Body of pancreas (tissue), 4 donors: ENCODE results near the gene SKI.

Experiments
- CTCF ChIP-seq, 7 experiments: fragments of 450-650 bp in 4 of 7; fragments of 200-600 bp in 3 of 7; sonication (generic) in 3 of 7; IDR thresholded peaks; one replicate each; pipeline ENCODE4 v1.5.1; 2016 to 2019; ENCODE audit warnings: antibody characterized with exemption in 7 of 7
- POLR2A ChIP-seq, 3 donors: fragments of 450-650 bp; IDR thresholded peaks; one replicate each; pipeline ENCODE4 v1.6.1; 2016; ENCODE audit warnings: antibody characterized with exemption in 3 of 3, mild to moderate bottlenecking in 2 of 3

DNA sequence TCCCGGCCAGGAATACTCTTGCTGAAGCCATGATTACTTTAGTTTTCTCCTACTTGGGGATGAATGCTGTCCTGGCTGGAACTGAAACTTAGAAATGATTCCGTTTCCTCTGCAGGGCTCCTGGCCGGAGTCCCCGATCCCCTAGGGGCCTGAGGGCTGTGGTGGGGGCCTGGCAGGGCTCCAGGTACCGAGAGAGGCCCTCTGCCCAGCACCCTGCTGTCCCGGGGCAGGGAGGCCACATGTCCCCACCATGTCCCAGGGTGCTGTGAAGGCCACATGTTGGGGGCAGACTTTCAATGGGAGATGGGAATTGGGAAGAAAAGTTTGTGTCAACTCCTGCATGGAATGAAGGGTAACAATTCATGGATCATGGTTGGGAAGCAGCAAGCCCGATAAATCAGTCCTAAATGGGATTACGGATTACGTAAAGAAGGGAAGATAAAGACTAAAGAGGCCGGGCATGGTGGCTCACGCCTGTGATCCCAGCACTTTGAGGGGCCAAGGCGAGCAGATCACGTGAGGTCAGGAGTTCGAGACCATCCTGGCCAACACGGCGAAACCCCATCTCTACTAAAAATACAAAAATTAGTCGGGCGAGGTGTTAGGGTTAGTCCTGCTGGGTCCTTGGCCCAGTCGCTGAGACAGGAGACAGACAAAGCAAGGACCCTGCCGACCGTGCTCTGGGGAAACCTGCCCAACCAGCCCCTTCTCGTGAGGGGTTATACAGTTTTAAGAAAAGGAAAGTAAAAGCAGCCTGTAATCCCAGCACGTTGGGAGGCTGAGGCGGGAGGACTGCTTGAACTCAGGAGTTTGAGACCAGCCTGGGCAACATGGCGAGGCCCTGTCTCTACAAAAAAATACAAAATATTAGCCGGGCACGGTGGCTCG lies 125.7 kb downstream of the SKI start:
- TF ChIP-seq CTCF (IDR thresholded peaks at IDR 0.05) = no peak
- no peak for TF ChIP-seq POLR2A (IDR thresholded peaks at IDR 0.05)
